Measurements from ENCODE around the gene ADORA2A. TPM values are rescaled to one million over a fixed set of nuclear protein-coding genes. Genes with fewer than 3 reads are reported as not detected.
A peak's percentile ranks its signal among the peaks of the same experiment; 100 is the strongest.
"Not testable (repeated sequence)": the region's sequence is repeated elsewhere in the genome, so short reads cannot be mapped to it uniquely, and the experiment has no call there.

The ADORA2A gene
- total RNA-seq, 1 donor from 2014 or later = 16.2 TPM

GRCh38 chr22:24455751-24456426 is 28.5 kb downstream of the ADORA2A start:
- peak; percentile 54 for DNase-seq

- no peak for DNase-seq
Measured at GRCh38 chr22:24457894-24458420, 30.6 kb downstream of the ADORA2A start.

- DNase-seq = peak; percentile 31
Measured at GRCh38 chr22:24459911-24460310, 32.5 kb downstream of the ADORA2A start.

- no peak for DNase-seq
Measured at GRCh38 chr22:24460418-24461089, 33.2 kb downstream of the ADORA2A start.

GRCh38 chr22:24463071-24463760 is 35.8 kb downstream of the ADORA2A start:
- DNase-seq = no peak

GRCh38 chr22:24465566-24465965 is 38.2 kb downstream of the ADORA2A start:
- peak; percentile 74 for DNase-seq

GRCh38 chr22:24465975-24466374 is 38.6 kb downstream of the ADORA2A start:
- DNase-seq = no peak

- DNase-seq = peak; percentile 88
Measured at GRCh38 chr22:24466716-24467328, 39.4 kb downstream of the ADORA2A start.

GRCh38 chr22:24467340-24467739 is 39.9 kb downstream of the ADORA2A start:
- DNase-seq = no peak

GRCh38 chr22:24471570-24471969 is 44.2 kb downstream of the ADORA2A start:
- DNase-seq = peak; percentile 28

GRCh38 chr22:24473284-24473683 is 45.9 kb downstream of the ADORA2A start:
- no peak for DNase-seq

- peak; percentile 71 for DNase-seq
Measured at GRCh38 chr22:24474221-24474620, 46.8 kb downstream of the ADORA2A start.

- DNase-seq = no peak
Measured at GRCh38 chr22:24474649-24475255, 47.4 kb downstream of the ADORA2A start.

- no peak for DNase-seq
Measured at GRCh38 chr22:24481641-24482040, 54.2 kb downstream of the ADORA2A start.

GRCh38 chr22:24482575-24482974 is 55.2 kb downstream of the ADORA2A start:
- DNase-seq = peak; percentile 59

GRCh38 chr22:24482998-24483397 is 55.6 kb downstream of the ADORA2A start:
- DNase-seq = no peak

GRCh38 chr22:24483976-24484545 is 56.7 kb downstream of the ADORA2A start:
- no peak for DNase-seq

GRCh38 chr22:24485170-24485569 is 57.8 kb downstream of the ADORA2A start:
- no peak for DNase-seq

GRCh38 chr22:24485608-24486007 is 58.2 kb downstream of the ADORA2A start:
- DNase-seq = peak; percentile 38

- peak; percentile 74 for DNase-seq
Measured at GRCh38 chr22:24486501-24486921, 59.1 kb downstream of the ADORA2A start.

GRCh38 chr22:24489011-24489410 is 61.6 kb downstream of the ADORA2A start:
- DNase-seq = no peak

- not testable (repeated sequence) for DNase-seq
Measured at GRCh38 chr22:24489434-24489833, 62.0 kb downstream of the ADORA2A start.
